ENCODE measurements around the gene CLMN. TPM values are rescaled to one million over a fixed set of nuclear protein-coding genes. Genes with fewer than 3 reads are reported as not detected.

Gene CLMN
- total and polyA plus RNA-seq, 2 of the 13 experiments (the other 11 are each of a cell fraction or from before 2014, with no cell fraction given) = 15.1 to 16.7 TPM

DNA sequence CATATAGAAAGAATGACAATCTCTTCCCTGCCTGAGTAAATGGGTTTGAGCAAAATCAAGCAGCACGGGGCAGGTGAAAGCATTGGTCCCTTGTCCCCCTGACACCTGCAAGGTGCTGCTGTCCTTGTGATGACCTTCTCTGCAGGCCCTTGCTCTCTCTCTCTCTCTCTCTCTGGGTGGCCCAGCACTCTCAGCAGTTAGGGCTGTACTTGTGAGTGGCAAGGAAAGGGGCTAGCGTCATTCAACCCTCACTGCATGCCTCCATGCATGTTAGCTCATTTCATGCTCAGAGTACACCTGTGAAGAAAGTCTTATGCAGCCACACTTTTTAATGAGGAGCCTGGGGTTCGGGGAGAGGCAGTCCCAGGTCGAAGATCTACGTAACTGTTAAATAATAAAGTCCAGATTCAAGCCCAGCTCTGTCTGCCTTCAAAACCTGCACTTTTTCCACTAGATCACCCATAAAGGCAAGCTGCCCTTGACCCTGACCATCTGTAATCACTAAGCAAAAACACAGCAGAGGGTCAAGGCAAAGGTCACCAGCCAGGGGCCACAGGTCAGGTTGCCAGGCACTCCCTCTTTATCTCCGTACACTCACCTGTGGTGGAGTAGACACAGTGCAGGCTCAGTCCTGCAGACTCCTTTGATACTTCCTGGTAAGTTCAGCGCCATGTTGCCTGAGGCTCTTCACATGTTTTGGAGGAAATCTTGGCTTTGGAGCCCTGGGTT is 44.9 kb upstream of the CLMN start (continued):
- peak; percentile 64; the same call in 1 of the 2 replicates for TF ChIP-seq HNF4G (IDR thresholded peaks at IDR 0.05; ENCODE audit: borderline replicate concordance, low read depth, low read length)
- TF ChIP-seq HNF4G (CRISPR knock-in tag; IDR thresholded peaks at IDR 0.05; ENCODE audit: borderline replicate concordance, low read depth) = 0 out of 2 replicates have a peak, but pooled peaks have one; percentile 17
- 0 out of 2 replicates have a peak, but pooled peaks have one; percentile 46 for TF ChIP-seq HNF1B (CRISPR knock-in tag; IDR thresholded peaks at IDR 0.05)
- peak; percentile 74 for TF ChIP-seq HMG20A (CRISPR knock-in tag; IDR thresholded peaks at IDR 0.05; ENCODE audit: borderline replicate concordance)
- no peak for TF ChIP-seq ZNF891 (CRISPR knock-in tag; IDR thresholded peaks at IDR 0.05)
- peak; percentile 44; the same call in 1 of the 2 replicates for TF ChIP-seq ZNF574 (CRISPR knock-in tag; IDR thresholded peaks at IDR 0.05)
- TF ChIP-seq ZBTB20 (CRISPR knock-in tag; IDR thresholded peaks at IDR 0.05; ENCODE audit: borderline replicate concordance, low read depth) = peak; percentile 45; the same call in 1 of the 2 replicates
- TF ChIP-seq ETV5 (CRISPR knock-in tag; IDR thresholded peaks at IDR 0.05; ENCODE audit: borderline replicate concordance) = no peak
- 0 out of 2 replicates have a peak, but pooled peaks have one; percentile 36 for TF ChIP-seq IRF2 (CRISPR knock-in tag; IDR thresholded peaks at IDR 0.05)
- TF ChIP-seq HDAC2 (CRISPR knock-in tag; IDR thresholded peaks at IDR 0.05) = peak; percentile 65
- peak; percentile 42 for TF ChIP-seq CREM (IDR thresholded peaks at IDR 0.05)
- no peak for TF ChIP-seq CREM (CRISPR knock-in tag; IDR thresholded peaks at IDR 0.05)
- TF ChIP-seq RERE (CRISPR knock-in tag; IDR thresholded peaks at IDR 0.05; ENCODE audit: low read depth) = no peak
- no peak for TF ChIP-seq ISX (CRISPR knock-in tag; conservative IDR thresholded peaks at IDR 0.05)

Measured in HepG2 (cell line).